ENCODE results near the gene C10orf71. TPM values are rescaled to one million over a fixed set of nuclear protein-coding genes. Genes with fewer than 3 reads are reported as not detected.

The C10orf71 gene
- polyA plus RNA-seq, 1 of the 3 experiments (the other 2 are of a cell fraction) = not detected

DNA sequence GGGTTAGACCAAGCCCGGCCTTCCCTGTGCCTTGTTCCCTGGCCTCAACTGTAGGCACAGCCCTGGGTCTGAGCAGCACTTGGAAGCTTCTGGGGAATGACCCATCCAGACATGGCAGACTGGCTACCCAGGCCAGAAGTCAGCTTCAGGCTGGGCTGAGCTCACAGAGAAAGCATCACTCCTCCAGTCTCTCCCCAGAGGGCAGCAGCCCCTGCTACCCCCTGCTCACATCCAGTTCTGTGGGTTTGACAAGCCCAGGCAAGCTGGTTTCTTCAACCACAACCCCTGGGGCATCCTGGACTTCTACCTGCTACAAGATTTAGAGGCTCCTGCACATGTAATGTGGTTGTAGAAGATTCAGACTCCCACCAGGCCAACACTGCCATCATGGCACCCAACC, 9.0 kb downstream of the C10orf71 start:
- Histone ChIP-seq H3K36me3 (replicated peaks in 1 of 2; ENCODE audit: control insufficient read depth in 1 of 2, insufficient read depth in 2 of 2, low read length in 1 of 2) (no peaks in the 10 kb centered on the region), H3K4me1 (ENCODE audit: control insufficient read depth in 1 of 2, insufficient read depth in 2 of 2, low read depth in 1 of 2, low read length in 1 of 2) (peaks cover 0 to 16% of the 10 kb centered on the region in 2 experiments; a peak in 1 of 4 replicates), H3K27ac (ENCODE audit: low read depth in 2 of 2, low read length in 1 of 2) (no peak overlapping the region), H3K4me3 (ENCODE audit: low read depth in 2 of 2, low read length in 1 of 2) (no peak overlapping the region), H2AFZ (ENCODE audit: low read depth) (no peak overlapping the region), H3K4me2 (no peak overlapping the region), H3K9me2 (no peaks in the 10 kb centered on the region), H3K79me2 (ENCODE audit: insufficient read depth) (no peaks in the 10 kb centered on the region), H3F3A (replicated peaks; ENCODE audit: insufficient read depth) (no peaks in the 10 kb centered on the region), H3K27me3 (ENCODE audit: insufficient read depth) (no peaks in the 10 kb centered on the region), H3K9ac (no peak overlapping the region), H3K9me3 (no peaks in the 10 kb centered on the region), H4K20me1 (ENCODE audit: insufficient read depth) (no peaks in the 10 kb centered on the region)
- TF ChIP-seq FOSL2 (IDR thresholded peaks at IDR 0.05; ENCODE audit: borderline replicate concordance, low read depth) (no peak), RFX5 (IDR thresholded peaks at IDR 0.05; ENCODE audit: low read length) (no peak), SIN3A (IDR thresholded peaks at IDR 0.05; ENCODE audit: borderline replicate concordance, low read depth, low read length) (no peak), GATA2 (CRISPR knock-in tag; IDR thresholded peaks at IDR 0.05) (no peak), CHD2 (IDR thresholded peaks at IDR 0.05; ENCODE audit: low read length, partially characterized antibody) (no peak), GABPA (IDR thresholded peaks at IDR 0.05; ENCODE audit: low read depth) (no peak)
- TF ChIP-seq, protein P1, sequence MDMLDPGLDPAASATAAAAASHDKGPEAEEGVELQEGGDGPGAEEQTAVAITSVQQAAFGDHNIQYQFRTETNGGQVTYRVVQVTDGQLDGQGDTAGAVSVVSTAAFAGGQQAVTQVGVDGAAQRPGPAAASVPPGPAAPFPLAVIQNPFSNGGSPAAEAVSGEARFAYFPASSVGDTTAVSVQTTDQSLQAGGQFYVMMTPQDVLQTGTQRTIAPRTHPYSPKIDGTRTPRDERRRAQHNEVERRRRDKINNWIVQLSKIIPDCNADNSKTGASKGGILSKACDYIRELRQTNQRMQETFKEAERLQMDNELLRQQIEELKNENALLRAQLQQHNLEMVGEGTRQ (IDR thresholded peaks at IDR 0.05; ENCODE audit: borderline replicate concordance, low read depth, low read length) = no peak
- TF ChIP-seq, protein P2, sequence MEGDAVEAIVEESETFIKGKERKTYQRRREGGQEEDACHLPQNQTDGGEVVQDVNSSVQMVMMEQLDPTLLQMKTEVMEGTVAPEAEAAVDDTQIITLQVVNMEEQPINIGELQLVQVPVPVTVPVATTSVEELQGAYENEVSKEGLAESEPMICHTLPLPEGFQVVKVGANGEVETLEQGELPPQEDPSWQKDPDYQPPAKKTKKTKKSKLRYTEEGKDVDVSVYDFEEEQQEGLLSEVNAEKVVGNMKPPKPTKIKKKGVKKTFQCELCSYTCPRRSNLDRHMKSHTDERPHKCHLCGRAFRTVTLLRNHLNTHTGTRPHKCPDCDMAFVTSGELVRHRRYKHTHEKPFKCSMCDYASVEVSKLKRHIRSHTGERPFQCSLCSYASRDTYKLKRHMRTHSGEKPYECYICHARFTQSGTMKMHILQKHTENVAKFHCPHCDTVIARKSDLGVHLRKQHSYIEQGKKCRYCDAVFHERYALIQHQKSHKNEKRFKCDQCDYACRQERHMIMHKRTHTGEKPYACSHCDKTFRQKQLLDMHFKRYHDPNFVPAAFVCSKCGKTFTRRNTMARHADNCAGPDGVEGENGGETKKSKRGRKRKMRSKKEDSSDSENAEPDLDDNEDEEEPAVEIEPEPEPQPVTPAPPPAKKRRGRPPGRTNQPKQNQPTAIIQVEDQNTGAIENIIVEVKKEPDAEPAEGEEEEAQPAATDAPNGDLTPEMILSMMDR (IDR thresholded peaks at IDR 0.05) = no peak
- TF ChIP-seq, protein P3, sequence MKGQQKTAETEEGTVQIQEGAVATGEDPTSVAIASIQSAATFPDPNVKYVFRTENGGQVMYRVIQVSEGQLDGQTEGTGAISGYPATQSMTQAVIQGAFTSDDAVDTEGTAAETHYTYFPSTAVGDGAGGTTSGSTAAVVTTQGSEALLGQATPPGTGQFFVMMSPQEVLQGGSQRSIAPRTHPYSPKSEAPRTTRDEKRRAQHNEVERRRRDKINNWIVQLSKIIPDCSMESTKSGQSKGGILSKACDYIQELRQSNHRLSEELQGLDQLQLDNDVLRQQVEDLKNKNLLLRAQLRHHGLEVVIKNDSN (IDR thresholded peaks at IDR 0.05; ENCODE audit: borderline replicate concordance, low read depth) = no peak
- DNase-seq = no peak
- CTCF ChIA-PET = interaction anchor here (1.0 to 1.7 kb wide), 3 partner anchors 204 to 651 kb away, joined by 3 to 6 read pairs (median 3); no protein-coding TSS in a partner anchor
- WGBS (ENCODE audit: low lambda C conversion rate) = 38% methylated on average over 1 of the region's 1 CpG
- POLR2A ChIA-PET = no interaction called here

DNA sequence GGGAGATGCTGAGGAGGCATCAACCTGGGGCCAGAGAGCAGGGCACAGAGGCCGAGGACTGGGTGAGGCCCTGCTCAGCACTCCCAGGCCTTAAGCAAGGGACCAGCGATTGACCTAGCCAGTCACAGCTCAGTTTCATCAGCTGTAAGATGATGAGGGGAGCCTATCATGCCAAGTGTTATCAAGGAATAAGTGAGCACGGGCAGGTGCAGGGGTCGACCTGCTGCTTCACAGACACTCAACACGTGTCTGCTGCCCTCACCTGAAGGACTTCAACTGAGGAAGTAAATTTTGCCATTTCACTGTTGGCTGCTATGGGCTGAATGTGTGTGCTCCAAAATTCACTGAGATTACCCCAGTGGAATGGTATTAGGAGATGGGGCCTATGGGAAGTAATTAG, 9.9 kb downstream of the C10orf71 start:
- H4K20me1 ChIP-seq (ENCODE audit: insufficient read depth) = no peaks in the 10 kb centered on the region
- WGBS (ENCODE audit: low lambda C conversion rate) = 3% methylated on average over 4 of the region's 5 CpGs
- no peaks in the 10 kb centered on the region for H3F3A ChIP-seq (replicated peaks; ENCODE audit: insufficient read depth)
- DNase-seq = no peak
- no peaks in the 10 kb centered on the region for H3K36me3 ChIP-seq (replicated peaks in 1 of 2; ENCODE audit: control insufficient read depth in 1 of 2, insufficient read depth in 2 of 2, low read length in 1 of 2)
- no peak overlapping the region for H3K9ac ChIP-seq
- H3K27ac ChIP-seq (ENCODE audit: low read depth in 2 of 2, low read length in 1 of 2) = no peak overlapping the region
- POLR2A ChIA-PET = no interaction called here
- CTCF ChIA-PET = interaction anchor here (1.4 kb wide), 1 partner anchor 652 kb away, joined by 3 read pairs; no protein-coding TSS in a partner anchor
- no peak overlapping the region for H3K4me3 ChIP-seq (ENCODE audit: low read depth in 2 of 2, low read length in 1 of 2)
- no peaks in the 10 kb centered on the region for H3K79me2 ChIP-seq (ENCODE audit: insufficient read depth)
- H3K9me3 ChIP-seq = no peaks in the 10 kb centered on the region
- H3K4me2 ChIP-seq = no peak overlapping the region
- peaks cover 0 to 16% of the 10 kb centered on the region in 2 experiments; a peak in 1 of 4 replicates for H3K4me1 ChIP-seq (ENCODE audit: control insufficient read depth in 1 of 2, insufficient read depth in 2 of 2, low read depth in 1 of 2, low read length in 1 of 2)
- no peaks in the 10 kb centered on the region for H3K27me3 ChIP-seq (ENCODE audit: insufficient read depth)
- H2AFZ ChIP-seq (ENCODE audit: low read depth) = no peak overlapping the region
- no peaks in the 10 kb centered on the region for H3K9me2 ChIP-seq
- TF ChIP-seq, protein P4, sequence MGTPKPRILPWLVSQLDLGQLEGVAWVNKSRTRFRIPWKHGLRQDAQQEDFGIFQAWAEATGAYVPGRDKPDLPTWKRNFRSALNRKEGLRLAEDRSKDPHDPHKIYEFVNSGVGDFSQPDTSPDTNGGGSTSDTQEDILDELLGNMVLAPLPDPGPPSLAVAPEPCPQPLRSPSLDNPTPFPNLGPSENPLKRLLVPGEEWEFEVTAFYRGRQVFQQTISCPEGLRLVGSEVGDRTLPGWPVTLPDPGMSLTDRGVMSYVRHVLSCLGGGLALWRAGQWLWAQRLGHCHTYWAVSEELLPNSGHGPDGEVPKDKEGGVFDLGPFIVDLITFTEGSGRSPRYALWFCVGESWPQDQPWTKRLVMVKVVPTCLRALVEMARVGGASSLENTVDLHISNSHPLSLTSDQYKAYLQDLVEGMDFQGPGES (IDR thresholded peaks at IDR 0.05; ENCODE audit: low read depth, low read length) = no peak
- TF ChIP-seq TCF12 (IDR thresholded peaks at IDR 0.05) (no peak), JUND (IDR thresholded peaks at IDR 0.05) (no peak), CHD2 (IDR thresholded peaks at IDR 0.05; ENCODE audit: low read length, partially characterized antibody) (no peak), POLR2AphosphoS5 (IDR thresholded peaks at IDR 0.05; ENCODE audit: low read depth, low read length) (no peak), GATA2 (CRISPR knock-in tag; IDR thresholded peaks at IDR 0.05) (no peak), MXI1 (IDR thresholded peaks at IDR 0.05; ENCODE audit: low read depth, low read length) (no peak), TEAD4 (IDR thresholded peaks at IDR 0.05; ENCODE audit: borderline replicate concordance, insufficient read depth) (no peak), RCOR1 (IDR thresholded peaks at IDR 0.05; ENCODE audit: low read length) (no peak), FOSL2 (IDR thresholded peaks at IDR 0.05; ENCODE audit: borderline replicate concordance, low read depth) (no peak), SIN3A (IDR thresholded peaks at IDR 0.05; ENCODE audit: borderline replicate concordance, low read depth, low read length) (no peak), ELF1 (IDR thresholded peaks at IDR 0.05) (no peak), TAF1 (IDR thresholded peaks at IDR 0.05; ENCODE audit: borderline replicate concordance, low read depth, low read length) (no peak), EZH2phosphoT487 (IDR thresholded peaks at IDR 0.05; ENCODE audit: borderline replicate concordance, low read depth) (no peak), FOXJ3 (CRISPR knock-in tag; IDR thresholded peaks at IDR 0.05) (no peak), RFX5 (IDR thresholded peaks at IDR 0.05; ENCODE audit: low read length) (no peak), MEF2A (IDR thresholded peaks at IDR 0.05; ENCODE audit: borderline replicate concordance, low read depth) (no peak)
- TF ChIP-seq, protein P5, sequence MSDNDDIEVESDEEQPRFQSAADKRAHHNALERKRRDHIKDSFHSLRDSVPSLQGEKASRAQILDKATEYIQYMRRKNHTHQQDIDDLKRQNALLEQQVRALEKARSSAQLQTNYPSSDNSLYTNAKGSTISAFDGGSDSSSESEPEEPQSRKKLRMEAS (IDR thresholded peaks at IDR 0.05; ENCODE audit: low read depth) = no peak
- TF ChIP-seq, protein P3 (IDR thresholded peaks at IDR 0.05; ENCODE audit: borderline replicate concordance, low read depth) = no peak

Measured in SK-N-SH (cell line).